Brain microvascular endothelial cell (primary cell): ENCODE results near the gene B4GALT7.
"Not testable (repeated sequence)": the region's sequence is repeated elsewhere in the genome, so short reads cannot be mapped to it uniquely, and the experiment has no call there.

Source experiments
- DNase-seq: peaks from one replicate; pipeline ENCODE4 v3.0.0-alpha.2; 2020
- H3K27ac ChIP-seq: fragments of 250-450 bp; sonication (Bioruptor Pico); 2 replicates; pipeline ENCODE4 v1.5.1; 2020; ENCODE audit warnings: mild to moderate bottlenecking, moderate library complexity
- H3K27me3 ChIP-seq: fragments of 250-450 bp; sonication (Bioruptor Pico); replicated peaks from 2 replicates; pipeline ENCODE4 v1.5.1; 2020; ENCODE audit warnings: mild to moderate bottlenecking
- H3K36me3 ChIP-seq: fragments of 250-450 bp; sonication (Bioruptor Pico); replicated peaks from 2 replicates; pipeline ENCODE4 v1.5.1; 2020; ENCODE audit warnings: mild to moderate bottlenecking
- H3K4me3 ChIP-seq: 2 replicates; pipeline ENCODE4 v1.5.1; 2011; ENCODE audit warnings: low read depth, mild to moderate bottlenecking, control low read depth, low read length, moderate library complexity
- in situ Hi-C: cut with HindIII; loops from 2 replicates; pipeline ENCODE4 v1.10.0; 2017; ENCODE audit warnings: low sequenced_read_pairs, low pct_ligation_motif_present
- TF ChIP-seq, protein P1 (sequence below): IDR thresholded peaks from 2 replicates; pipeline ENCODE4 v1.5.1; 2011; ENCODE audit warnings: low read depth, mild to moderate bottlenecking, moderate library complexity, low read length, control low read depth, inconsistent platforms; ENCODE audit errors: missing control alignments

Gene B4GALT7

DNA sequence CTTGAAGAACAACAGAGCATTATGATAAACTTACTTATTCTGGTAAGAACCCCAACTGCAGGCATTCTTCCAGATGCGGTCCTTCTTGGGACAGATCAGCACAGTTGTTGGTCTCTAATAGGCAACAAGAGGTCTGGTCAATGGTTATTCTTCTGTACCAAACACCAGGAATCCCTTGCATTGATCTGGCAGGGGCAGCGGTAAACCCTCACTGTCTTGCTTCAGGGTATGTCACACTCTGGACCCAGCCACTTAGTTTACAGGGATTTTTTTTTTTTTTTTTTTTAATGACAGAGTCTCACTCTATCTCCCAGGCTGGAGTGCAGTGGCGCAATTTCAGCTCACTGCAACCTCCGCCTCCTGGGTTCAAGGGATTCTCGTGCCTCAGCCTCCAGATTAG is 44.3 kb upstream of the B4GALT7 start:
- Histone ChIP-seq H3K27ac (no peak overlapping the region), H3K4me3 (no peak overlapping the region), H3K36me3 (peaks cover 3% of the 10 kb centered on the region), H3K27me3 (no peaks in the 10 kb centered on the region)
- TF ChIP-seq, protein P1, sequence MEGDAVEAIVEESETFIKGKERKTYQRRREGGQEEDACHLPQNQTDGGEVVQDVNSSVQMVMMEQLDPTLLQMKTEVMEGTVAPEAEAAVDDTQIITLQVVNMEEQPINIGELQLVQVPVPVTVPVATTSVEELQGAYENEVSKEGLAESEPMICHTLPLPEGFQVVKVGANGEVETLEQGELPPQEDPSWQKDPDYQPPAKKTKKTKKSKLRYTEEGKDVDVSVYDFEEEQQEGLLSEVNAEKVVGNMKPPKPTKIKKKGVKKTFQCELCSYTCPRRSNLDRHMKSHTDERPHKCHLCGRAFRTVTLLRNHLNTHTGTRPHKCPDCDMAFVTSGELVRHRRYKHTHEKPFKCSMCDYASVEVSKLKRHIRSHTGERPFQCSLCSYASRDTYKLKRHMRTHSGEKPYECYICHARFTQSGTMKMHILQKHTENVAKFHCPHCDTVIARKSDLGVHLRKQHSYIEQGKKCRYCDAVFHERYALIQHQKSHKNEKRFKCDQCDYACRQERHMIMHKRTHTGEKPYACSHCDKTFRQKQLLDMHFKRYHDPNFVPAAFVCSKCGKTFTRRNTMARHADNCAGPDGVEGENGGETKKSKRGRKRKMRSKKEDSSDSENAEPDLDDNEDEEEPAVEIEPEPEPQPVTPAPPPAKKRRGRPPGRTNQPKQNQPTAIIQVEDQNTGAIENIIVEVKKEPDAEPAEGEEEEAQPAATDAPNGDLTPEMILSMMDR: no peak
- in situ Hi-C loops: no loop called here
- no peak for DNase-seq

GRCh38 chr5:177557041-177557647 is 42.8 kb upstream of the B4GALT7 start:
- H3K27ac ChIP-seq: no peak overlapping the region
- TF ChIP-seq, protein P1: no peak
- DNase-seq: no peak
- no peaks in the 10 kb centered on the region for H3K27me3 ChIP-seq
- no peak overlapping the region for H3K4me3 ChIP-seq
- H3K36me3 ChIP-seq: no peaks in the 10 kb centered on the region
- in situ Hi-C loops: no loop called here

- in situ Hi-C loops: no loop called here
- TF ChIP-seq, protein P1: no peak
- Histone ChIP-seq H3K36me3 (no peaks in the 10 kb centered on the region), H3K27me3 (no peaks in the 10 kb centered on the region), H3K4me3 (no peak overlapping the region), H3K27ac (no peak overlapping the region)
- DNase-seq: no peak
Observed at GRCh38 chr5:177557796-177558195, 42.1 kb upstream of the B4GALT7 start.

DNA sequence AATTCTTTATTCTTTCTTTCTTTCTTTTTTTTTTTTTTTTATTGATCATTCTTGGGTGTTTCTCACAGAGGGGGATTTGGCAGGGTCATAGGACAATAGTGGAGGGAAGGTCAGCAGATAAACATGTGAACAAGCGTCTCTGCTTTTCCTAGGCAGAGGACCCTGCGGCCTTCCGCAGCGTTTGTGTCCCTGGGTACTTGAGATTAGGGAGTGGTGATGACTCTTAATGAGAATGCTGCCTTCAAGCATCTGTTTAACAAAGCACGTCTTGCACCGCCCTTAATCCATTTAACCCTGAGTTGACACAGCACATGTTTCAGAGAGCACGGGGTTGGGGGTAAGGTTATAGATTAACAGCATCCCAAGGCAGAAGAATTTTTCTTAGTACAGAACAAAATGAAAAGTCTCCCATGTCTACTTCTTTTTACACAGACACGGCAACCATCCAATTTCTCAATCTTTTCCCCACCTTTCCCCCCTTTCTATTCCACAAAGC is 40.4 kb upstream of the B4GALT7 start:
- H3K36me3 ChIP-seq, H3K27me3 ChIP-seq, DNase-seq, in situ Hi-C loops, H3K4me3 ChIP-seq, H3K27ac ChIP-seq: not testable (repeated sequence)

- H3K27me3 ChIP-seq: no peaks in the 10 kb centered on the region
- H3K27ac ChIP-seq: no peak overlapping the region
- H3K36me3 ChIP-seq: no peaks in the 10 kb centered on the region
- H3K4me3 ChIP-seq: no peak overlapping the region
- in situ Hi-C loops: no loop called here
- DNase-seq: no peak
- TF ChIP-seq, protein P1: no peak
Observed at GRCh38 chr5:177565046-177565445, 34.9 kb upstream of the B4GALT7 start.

DNA sequence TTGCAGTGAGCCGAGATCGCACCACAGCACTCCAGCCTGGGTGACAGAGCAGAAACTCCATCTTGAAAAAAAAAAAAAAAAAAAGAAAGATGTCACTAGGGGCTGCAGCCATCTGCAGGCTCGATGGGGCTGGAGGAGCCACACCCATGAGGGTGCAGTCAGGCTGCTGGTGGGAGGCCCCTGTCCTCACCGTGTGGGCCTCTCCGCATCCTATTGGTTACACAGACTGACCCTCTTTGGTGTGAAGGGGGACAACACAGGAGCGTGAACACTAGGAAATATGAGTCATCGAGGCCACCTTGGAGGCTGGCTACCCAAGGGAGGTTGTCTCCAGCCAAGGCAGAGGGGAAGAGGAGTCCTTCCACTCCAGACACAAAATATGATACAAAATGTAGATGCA is 31.6 kb upstream of the B4GALT7 start:
- TF ChIP-seq, protein P1: no peak
- no peaks in the 10 kb centered on the region for H3K27me3 ChIP-seq
- no peak overlapping the region for H3K4me3 ChIP-seq
- in situ Hi-C loops: no loop called here
- DNase-seq: no peak
- no peak overlapping the region for H3K27ac ChIP-seq
- no peaks in the 10 kb centered on the region for H3K36me3 ChIP-seq
